ENCODE data around the gene TRIM72.
"Not testable (repeated sequence)": the region's sequence is repeated elsewhere in the genome, so short reads cannot be mapped to it uniquely, and the experiment has no call there.

GRCh38 chr16:31200111-31200510, 13.8 kb upstream of the TRIM72 start:
- not testable (repeated sequence) for TF ChIP-seq CTCF (conservative IDR thresholded peaks at IDR 0.05; ENCODE audit: low read length); EZH2phosphoT487 (IDR thresholded peaks at IDR 0.05; ENCODE audit: borderline replicate concordance)
